GM21786 (cell line): Measurements from ENCODE around the gene COQ8B.
"Not testable (repeated sequence)": the region's sequence is repeated elsewhere in the genome, so short reads cannot be mapped to it uniquely, and the experiment has no call there.

ENCODE experiments used
- ATAC-seq: cut with Tn5 transposase; IDR thresholded peaks from one replicate; pipeline ENCODE4 v1.9.1; 2021; ENCODE audit not compliant: unreplicated experiment

COQ8B gene

GRCh38 chr19:40672573-40673299 is 44.0 kb downstream of the COQ8B start:
- no peak for ATAC-seq

DNA sequence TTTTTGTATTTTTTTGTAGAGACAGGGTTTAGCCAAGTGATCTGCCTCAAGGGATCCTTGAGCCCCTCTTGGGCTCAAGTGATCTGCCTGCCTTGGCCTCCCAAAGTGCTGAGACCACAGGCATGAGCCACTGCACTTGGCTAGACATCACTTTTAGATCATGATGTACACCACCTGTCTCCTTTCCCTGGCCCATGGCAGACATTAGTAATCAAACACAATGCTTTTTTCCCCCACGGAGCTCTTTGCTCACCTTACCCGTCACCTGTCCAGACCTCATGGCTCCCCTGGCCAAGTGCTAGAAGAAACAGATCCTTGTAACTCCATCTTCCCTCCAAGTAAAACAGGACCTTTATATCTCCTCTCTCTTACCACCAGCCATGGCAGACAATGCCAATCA is 44.6 kb downstream of the COQ8B start:
- ATAC-seq = no peak

GRCh38 chr19:40671404-40671803 is 45.3 kb downstream of the COQ8B start:
- no peak for ATAC-seq

DNA sequence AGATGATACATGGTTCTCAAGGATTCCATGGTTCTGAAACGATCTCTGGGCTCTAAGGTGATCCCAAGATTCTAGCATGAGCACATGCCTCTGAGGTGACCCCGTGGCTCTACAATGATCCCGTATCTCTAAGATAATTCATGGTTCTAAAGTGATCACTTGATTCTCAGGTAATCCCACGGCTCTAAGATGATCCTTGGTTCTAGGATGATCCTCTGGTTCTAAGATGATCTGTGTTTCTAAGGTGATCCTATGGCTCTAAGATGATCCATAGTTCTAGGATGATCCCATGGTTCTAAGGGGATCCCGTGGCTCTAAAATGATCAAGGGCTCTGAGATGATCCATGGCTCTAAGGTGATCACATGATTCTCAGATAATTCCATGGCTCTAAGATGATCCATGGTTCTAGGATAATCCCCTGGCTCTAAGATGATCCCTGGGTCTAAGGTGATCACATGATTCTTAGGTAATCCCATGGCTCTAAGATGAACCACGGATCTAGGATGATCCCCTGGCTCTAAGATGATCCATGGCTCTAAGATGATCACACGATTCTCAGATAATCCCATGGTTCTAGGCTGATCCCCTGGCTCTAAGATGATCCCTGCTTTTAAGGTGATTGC is 47.6 kb downstream of the COQ8B start:
- ATAC-seq = no peak

DNA sequence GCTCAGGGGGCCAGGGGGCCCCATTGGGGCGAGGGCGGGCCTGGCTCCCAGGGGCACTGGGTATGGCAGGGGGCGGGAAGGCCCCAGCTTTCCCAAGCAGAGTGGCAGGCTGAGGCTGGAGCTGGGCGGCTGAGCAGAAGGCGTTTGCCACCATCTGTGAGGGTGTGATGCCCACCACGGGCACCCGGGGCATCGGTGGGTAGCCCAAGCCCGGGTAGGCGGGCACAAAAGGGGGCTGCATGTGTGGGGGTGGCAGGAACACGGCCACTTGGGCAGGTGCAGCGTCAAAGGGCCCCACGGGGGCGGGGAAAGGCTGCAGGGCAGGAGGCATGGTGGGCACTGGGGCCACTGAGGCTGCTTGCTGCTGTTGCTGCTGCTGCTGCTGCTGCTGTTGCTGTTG is 49.1 kb downstream of the COQ8B start:
- no peak for ATAC-seq

DNA sequence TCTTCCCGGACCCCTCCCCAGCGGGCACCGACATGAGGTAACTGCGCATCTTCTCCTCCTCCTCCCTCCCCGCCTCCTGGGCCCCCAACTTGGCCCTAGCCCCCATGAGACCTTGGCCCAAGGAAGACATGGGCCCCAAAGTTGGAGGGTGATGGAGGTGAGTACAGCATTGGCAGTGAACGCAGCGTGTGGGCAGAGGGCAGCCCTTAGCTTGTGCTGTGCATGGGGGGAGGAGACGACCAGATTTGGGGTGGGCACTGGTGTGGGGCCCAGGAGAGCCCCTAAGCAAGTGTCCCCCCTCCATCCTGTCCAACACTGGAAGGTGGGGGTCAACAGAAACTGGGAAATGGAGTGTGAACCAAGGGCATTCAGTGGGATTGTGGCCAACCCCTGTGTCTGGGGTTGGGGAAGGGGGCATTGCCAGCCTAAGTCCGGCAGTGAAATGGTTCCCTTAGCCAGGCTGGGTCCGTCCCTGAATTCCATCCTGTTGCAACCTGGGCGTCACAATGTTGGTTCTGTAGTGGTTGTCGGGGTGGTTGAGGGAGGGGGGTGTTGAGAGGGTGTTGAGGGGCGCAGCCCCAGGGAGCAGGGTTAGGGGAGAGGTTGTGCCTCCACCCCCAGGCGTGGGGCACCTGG is 49.8 kb downstream of the COQ8B start:
- ATAC-seq = no peak

- ATAC-seq = no peak
Observed at GRCh38 chr19:40663695-40664692, 52.7 kb downstream of the COQ8B start.

DNA sequence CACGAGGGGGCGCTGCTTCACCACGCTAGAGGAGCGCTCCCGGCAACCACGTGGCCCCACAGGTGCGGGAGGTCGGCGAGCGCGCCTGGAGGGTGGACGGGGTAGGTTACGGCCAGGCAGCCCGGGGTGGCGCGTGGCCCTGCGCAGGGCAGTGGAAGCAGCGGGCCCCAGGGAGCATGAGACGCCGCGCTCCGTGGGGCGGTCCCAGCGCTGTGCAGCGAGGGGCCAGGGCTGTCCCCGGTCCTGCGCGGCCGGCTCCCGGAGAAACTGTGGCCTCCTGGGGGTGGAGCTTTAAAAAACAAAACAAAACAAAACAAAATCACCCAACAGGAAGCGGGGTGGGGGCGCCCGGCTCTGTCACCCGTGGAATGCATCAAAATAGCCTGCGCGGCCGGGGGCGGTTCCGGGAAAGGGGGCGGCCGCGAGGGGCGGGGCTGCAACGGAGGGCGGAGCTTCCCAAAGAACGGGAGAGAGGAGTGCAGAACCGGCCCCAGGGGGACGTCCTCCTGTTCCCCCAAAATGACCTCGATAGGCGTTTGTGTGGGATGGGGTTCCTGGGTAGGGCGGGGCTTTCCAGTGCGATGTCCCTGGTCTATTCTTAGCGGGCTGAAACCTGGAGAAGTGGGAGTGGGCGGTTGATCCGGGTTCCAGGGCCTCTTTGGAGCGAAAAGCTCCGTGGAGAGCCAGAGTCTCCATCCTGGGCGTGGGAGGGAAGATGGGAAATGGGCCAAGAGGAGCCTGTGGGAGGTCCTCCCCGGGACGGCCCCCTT is 53.6 kb downstream of the COQ8B start:
- ATAC-seq = peak; percentile 82

- no peak for ATAC-seq
Observed at GRCh38 chr19:40661616-40662015, 55.1 kb downstream of the COQ8B start.

GRCh38 chr19:40659566-40659965 is 57.1 kb downstream of the COQ8B start:
- no peak for ATAC-seq

GRCh38 chr19:40659116-40659515 is 57.6 kb downstream of the COQ8B start:
- ATAC-seq = no peak

DNA sequence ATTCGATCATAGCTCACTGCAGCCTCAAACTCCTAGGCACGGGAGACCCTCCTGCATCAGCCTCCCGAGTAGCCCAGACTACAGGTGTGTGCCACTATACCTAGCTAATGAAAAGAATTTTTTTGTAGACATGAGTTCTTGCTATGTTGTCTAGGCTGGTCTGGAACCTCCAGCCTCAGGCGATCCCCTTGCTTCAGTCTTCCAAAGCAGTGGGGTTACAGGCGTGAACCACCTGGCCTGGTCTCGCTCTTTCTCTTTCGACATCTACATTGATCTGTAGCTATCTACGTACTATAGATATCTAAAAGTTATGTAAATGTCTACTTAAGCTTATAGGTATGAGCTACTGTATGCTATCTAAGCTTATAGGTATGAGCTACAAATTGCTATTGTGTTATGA is 58.7 kb downstream of the COQ8B start:
- no peak for ATAC-seq

GRCh38 chr19:40655684-40656083 is 61.0 kb downstream of the COQ8B start:
- not testable (repeated sequence) for ATAC-seq

- not testable (repeated sequence) for ATAC-seq
Observed at GRCh38 chr19:40652303-40652702, 64.4 kb downstream of the COQ8B start.

- no peak for ATAC-seq
Observed at GRCh38 chr19:40650749-40651305, 65.9 kb downstream of the COQ8B start.

DNA sequence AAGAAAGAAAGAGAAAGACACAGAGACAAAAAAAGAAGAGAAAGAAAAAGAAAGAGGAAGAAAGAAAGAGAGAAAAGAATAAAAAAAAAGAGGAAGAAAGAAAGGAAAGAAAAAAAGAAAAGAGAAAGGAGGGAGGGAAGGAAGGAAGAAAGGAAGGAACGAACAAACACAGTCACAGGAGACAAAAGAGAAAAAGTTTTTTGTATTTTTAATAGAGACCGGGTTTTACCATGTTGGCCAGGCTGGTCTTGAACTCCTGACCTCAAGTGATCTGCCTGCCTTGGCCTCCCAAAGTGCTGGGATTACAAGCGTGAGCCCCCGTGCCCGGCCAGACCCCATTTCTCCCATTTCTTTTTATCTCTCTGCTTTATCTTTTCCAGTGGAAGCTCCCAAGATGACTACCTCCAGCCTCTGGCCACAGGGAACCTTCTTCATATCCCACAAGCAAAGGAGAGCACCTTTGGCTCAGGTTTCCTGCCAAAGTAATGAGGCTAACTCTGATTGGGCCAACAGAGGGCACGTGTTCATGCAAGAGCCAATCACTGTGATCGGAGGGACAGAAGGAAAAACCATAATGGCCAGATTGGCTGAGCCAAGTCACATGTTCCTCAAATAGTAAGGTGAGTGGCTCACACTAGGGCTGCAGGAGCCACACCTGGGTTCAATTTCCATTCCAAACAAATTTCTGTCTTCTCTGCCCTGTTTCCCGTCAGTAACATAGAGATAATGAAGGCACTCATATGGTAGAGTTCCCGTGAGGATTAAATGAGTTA is 66.6 kb downstream of the COQ8B start:
- not testable (repeated sequence) for ATAC-seq

- no peak for ATAC-seq
Observed at GRCh38 chr19:40646743-40647254, 69.9 kb downstream of the COQ8B start.

- ATAC-seq = no peak
Observed at GRCh38 chr19:40642757-40643305, 73.9 kb downstream of the COQ8B start.
